ENCODE results near the gene SUPT3H.

Gene SUPT3H

GRCh38 chr6:44983467-44984365 is 394.0 kb downstream of the SUPT3H start:
- DNase-seq, result no peak

GRCh38 chr6:44980841-44981240 is 396.9 kb downstream of the SUPT3H start:
- DNase-seq, result no peak

GRCh38 chr6:44976677-44977641 is 400.8 kb downstream of the SUPT3H start:
- DNase-seq, result no peak

- DNase-seq, result no peak
Observed at GRCh38 chr6:44974511-44974910, 403.2 kb downstream of the SUPT3H start.

GRCh38 chr6:44972709-44973108 is 405.0 kb downstream of the SUPT3H start:
- no peak for DNase-seq

GRCh38 chr6:44969446-44970185 is 408.1 kb downstream of the SUPT3H start:
- DNase-seq, result no peak

- no peak for DNase-seq
Observed at GRCh38 chr6:44967481-44967880, 410.3 kb downstream of the SUPT3H start.

- no peak for DNase-seq
Observed at GRCh38 chr6:44966449-44967092, 411.2 kb downstream of the SUPT3H start.

- DNase-seq, result no peak
Observed at GRCh38 chr6:44965708-44966107, 412.0 kb downstream of the SUPT3H start.

GRCh38 chr6:44960898-44961297 is 416.8 kb downstream of the SUPT3H start:
- DNase-seq, result no peak

- DNase-seq, result no peak
Observed at GRCh38 chr6:44959651-44960050, 418.1 kb downstream of the SUPT3H start.

GRCh38 chr6:44957156-44957555 is 420.6 kb downstream of the SUPT3H start:
- DNase-seq, result no peak

GRCh38 chr6:44956396-44956795 is 421.3 kb downstream of the SUPT3H start:
- no peak for DNase-seq

- no peak for DNase-seq
Observed at GRCh38 chr6:44955145-44955544, 422.6 kb downstream of the SUPT3H start.

GRCh38 chr6:44954281-44954680 is 423.5 kb downstream of the SUPT3H start:
- no peak for DNase-seq

- DNase-seq, result no peak
Observed at GRCh38 chr6:44951253-44951747, 426.4 kb downstream of the SUPT3H start.

GRCh38 chr6:44949596-44950201 is 428.0 kb downstream of the SUPT3H start:
- DNase-seq, result no peak

GRCh38 chr6:44943541-44943940 is 434.2 kb downstream of the SUPT3H start:
- DNase-seq, result no peak

- no peak for DNase-seq
Observed at GRCh38 chr6:44942798-44943197, 434.9 kb downstream of the SUPT3H start.

- no peak for DNase-seq
Observed at GRCh38 chr6:44942201-44942600, 435.5 kb downstream of the SUPT3H start.

GRCh38 chr6:44940367-44940766 is 437.4 kb downstream of the SUPT3H start:
- DNase-seq, result no peak
